Esophagus squamous epithelium (tissue), 5 donors: Measurements from ENCODE around the gene ARHGAP12. TPM values are rescaled to one million over a fixed set of nuclear protein-coding genes. Genes with fewer than 3 reads are reported as not detected.

Experiments
- DNase-seq: peaks from one replicate; lab custom pipeline; 2025; lab: John Stamatoyannopoulos, UW
- H3K27ac ChIP-seq, 4 donors: fragments of 200-600 bp; sonication (generic); one replicate each; pipeline ENCODE4 v1.5.1; 2016 to 2019; ENCODE audit warnings: mild to moderate bottlenecking in 1 of 4
- H3K27me3 ChIP-seq, 4 donors: fragments of 200-600 bp; sonication (generic); 1 replicate in 3 of 4; 2 replicates in 1 of 4; pipeline versions ENCODE4 v1.5.1 to v1.6.0; 2017 to 2021; ENCODE audit warnings: antibody characterized with exemption in 1 of 4
- H3K36me3 ChIP-seq, 3 donors: fragments of 200-600 bp; sonication (generic); one replicate each; pipeline ENCODE4 v1.5.1; 2016 to 2019
- H3K4me1 ChIP-seq, 3 donors: fragments of 200-600 bp; sonication (generic); one replicate each; pipeline ENCODE4 v1.5.1; 2017 to 2019
- H3K4me3 ChIP-seq, 4 donors: fragments of 200-600 bp; sonication (generic); 1 replicate in 3 of 4; 2 replicates in 1 of 4; pipeline ENCODE4 v1.5.1; 2016 to 2019; ENCODE audit warnings: mild to moderate bottlenecking in 2 of 4, moderate library complexity in 1 of 4
- H3K9me3 ChIP-seq, 3 donors: fragments of 200-600 bp; sonication (generic); one replicate each; pipeline ENCODE4 v1.5.1; 2016 to 2019
- CTCF ChIP-seq, 6 experiments: fragments of 450-650 bp in 4 of 6; fragments of 200-600 bp in 2 of 6; sonication (generic) in 2 of 6; IDR thresholded peaks; one replicate each; pipeline ENCODE4 v1.5.1; 2016 to 2019; ENCODE audit warnings: antibody characterized with exemption in 6 of 6, mild to moderate bottlenecking in 4 of 6, moderate library complexity in 4 of 6
- POLR2A ChIP-seq, 4 donors: fragments of 450-650 bp; IDR thresholded peaks; one replicate each; pipeline ENCODE4 v1.6.1; 2017; ENCODE audit warnings: antibody characterized with exemption in 4 of 4, mild to moderate bottlenecking in 4 of 4, moderate library complexity in 3 of 4
- WGBS, 2 donors: methylation state at CpG; one replicate each; pipeline ENCODE4 v1.1.5; 2018; 5-methylcytosine and 5-hydroxymethylcytosine counted together
- intact Hi-C: fragments of 100-400 bp; cut with DNase I; formaldehyde crosslinking; loops from one replicate; pipeline ENCODE4 v1.15.0; 2022
- total RNA-seq, 4 donors: library from RNA; depleted of rRNA; stranded (reverse); fragments of >200 nt; gene quantifications; one replicate each; pipeline ENCODE4 v1.1.0, GENCODE V29; 2016
- donor health status: DM: yes; HTN: yes; CAD: no.

Gene ARHGAP12
- total RNA-seq, 4 donors from 2014 or later, result 8.5 to 31.3 (median 16.9) TPM

GRCh38 chr10:31789555-31789954 is 139.1 kb downstream of the ARHGAP12 start:
- H3K9me3 ChIP-seq, result no peaks in the 10 kb centered on the region
- no peak for TF ChIP-seq POLR2A (IDR thresholded peaks at IDR 0.05)
- TF ChIP-seq CTCF (IDR thresholded peaks at IDR 0.05), result no peak
- no peak overlapping the region for H3K27ac ChIP-seq
- no peak for DNase-seq
- H3K4me3 ChIP-seq, result no peak overlapping the region
- no peaks in the 10 kb centered on the region for H3K27me3 ChIP-seq
- intact Hi-C loops, result no loop called here
- no peaks in the 10 kb centered on the region for H3K36me3 ChIP-seq
- no peaks in the 10 kb centered on the region for H3K4me1 ChIP-seq
- WGBS, 2 donors, result 52 to 53% methylated on average over 1 of the region's 1 CpG

GRCh38 chr10:31782701-31783100 is 145.9 kb downstream of the ARHGAP12 start:
- TF ChIP-seq POLR2A (IDR thresholded peaks at IDR 0.05) (no peak), CTCF (IDR thresholded peaks at IDR 0.05) (no peak)
- Histone ChIP-seq H3K27ac (no peak overlapping the region), H3K36me3 (no peaks in the 10 kb centered on the region), H3K4me1 (no peaks in the 10 kb centered on the region), H3K9me3 (no peaks in the 10 kb centered on the region), H3K4me3 (no peak overlapping the region), H3K27me3 (no peaks in the 10 kb centered on the region)
- intact Hi-C loops, result no loop called here
- 44 to 45% methylated on average over 2 of the region's 2 CpGs for whole genome bisulfite sequencing, 2 donors
- no peak for DNase-seq

GRCh38 chr10:31780717-31781116 is 147.9 kb downstream of the ARHGAP12 start:
- Histone ChIP-seq H3K36me3 (no peaks in the 10 kb centered on the region), H3K4me3 (no peak overlapping the region), H3K27me3 (no peaks in the 10 kb centered on the region), H3K9me3 (peaks cover 0 to 4% (median 0%) of the 10 kb centered on the region in 3 donors), H3K4me1 (no peaks in the 10 kb centered on the region), H3K27ac (no peak overlapping the region)
- WGBS, 2 donors, result 47 to 57% methylated on average over 2 of the region's 2 CpGs
- intact Hi-C loops, result no loop called here
- no peak for DNase-seq
- TF ChIP-seq POLR2A (IDR thresholded peaks at IDR 0.05) (no peak), CTCF (IDR thresholded peaks at IDR 0.05) (no peak)

DNA sequence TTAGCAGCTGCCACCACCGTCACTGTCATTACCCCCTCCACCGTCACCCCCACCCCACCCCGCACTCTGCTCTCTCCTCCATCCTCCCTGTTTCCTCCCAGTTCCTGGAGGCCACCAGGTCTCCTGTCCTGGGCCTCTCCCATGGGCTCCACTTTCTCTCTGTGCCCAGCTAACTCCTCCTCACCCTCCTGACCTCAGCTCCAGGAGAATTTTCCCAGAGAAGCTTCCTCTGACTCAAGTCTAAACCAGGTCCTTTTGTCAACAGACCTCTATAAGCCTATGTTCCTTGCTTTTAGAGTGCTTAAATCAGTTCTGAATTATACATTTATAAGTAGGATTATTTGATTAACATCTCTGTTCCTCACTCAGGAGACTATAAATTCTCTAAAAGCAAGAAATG is 150.0 kb downstream of the ARHGAP12 start:
- Histone ChIP-seq H3K9me3 (peaks cover 0 to 4% (median 0%) of the 10 kb centered on the region in 3 donors), H3K36me3 (no peaks in the 10 kb centered on the region), H3K4me3 (no peak overlapping the region), H3K27me3 (no peaks in the 10 kb centered on the region), H3K4me1 (no peaks in the 10 kb centered on the region), H3K27ac (no peak overlapping the region)
- WGBS, 2 donors, result 84 to 90% methylated on average over 3 of the region's 3 CpGs
- intact Hi-C loops, result no loop called here
- no peak for DNase-seq
- no peak for TF ChIP-seq CTCF (IDR thresholded peaks at IDR 0.05)
- no peak for TF ChIP-seq POLR2A (IDR thresholded peaks at IDR 0.05)

DNA sequence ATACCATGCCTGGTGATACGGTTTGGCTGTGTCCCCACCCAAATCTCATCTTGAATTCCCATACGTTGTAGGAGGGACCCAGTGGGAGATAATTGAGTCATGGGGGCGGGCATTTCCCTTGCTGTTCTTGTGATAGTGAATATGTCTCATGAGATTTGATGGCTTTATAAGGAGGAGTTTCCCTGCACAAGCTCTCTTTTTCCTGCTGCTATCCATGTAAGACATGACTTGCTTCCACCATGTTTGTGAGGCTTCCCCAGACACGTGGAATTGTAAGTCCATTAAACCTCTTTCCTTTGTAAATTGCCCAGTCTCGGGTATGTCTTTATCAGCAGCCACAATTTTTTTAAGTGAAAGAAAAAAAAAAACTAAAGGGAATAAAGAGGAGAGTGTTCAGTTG is 152.5 kb downstream of the ARHGAP12 start:
- no peaks in the 10 kb centered on the region for H3K27me3 ChIP-seq
- H3K4me3 ChIP-seq, result no peak overlapping the region
- TF ChIP-seq CTCF (IDR thresholded peaks at IDR 0.05) (no peak), POLR2A (IDR thresholded peaks at IDR 0.05) (no peak)
- H3K9me3 ChIP-seq, result peaks cover 0 to 4% (median 0%) of the 10 kb centered on the region in 3 donors
- no peak overlapping the region for H3K27ac ChIP-seq
- intact Hi-C loops, result no loop called here
- DNase-seq, result no peak
- H3K36me3 ChIP-seq, result no peaks in the 10 kb centered on the region
- H3K4me1 ChIP-seq, result no peaks in the 10 kb centered on the region
- WGBS, 2 donors, result 81 to 92% methylated on average over 3 to 5 of the region's 5 CpGs
